SK-N-SH treated with all-trans-retinoic acid at 6 μM for 48 hours (cell line): ENCODE data around the gene NCMAP.
A peak's percentile ranks its signal among the peaks of the same experiment; 100 is the strongest.
"Not testable (repeated sequence)": the region's sequence is repeated elsewhere in the genome, so short reads cannot be mapped to it uniquely, and the experiment has no call there.

Source experiments
- ATAC-seq: fragments of 200-7000 bp; cut with Tn5 transposase; 3 replicates; pipeline ENCODE4 v1.9.1; 2020; ENCODE audit warnings: mild to moderate bottlenecking, moderate library complexity
- ARNTL ChIP-seq: fragments of 450-650 bp; formaldehyde crosslinking; IDR thresholded peaks from 2 replicates; pipeline ENCODE4 v1.5.0; 2020; ENCODE audit warnings: low read depth, mild to moderate bottlenecking, moderate library complexity, borderline replicate concordance
- BACH2 ChIP-seq: fragments of 250-450 bp; sonication (Bioruptor Pico); IDR thresholded peaks from 2 replicates; pipeline ENCODE4 v1.9.0; 2021; ENCODE audit warnings: mild to moderate bottlenecking, borderline replicate concordance
- CSDC2 ChIP-seq: fragments of 250-450 bp; sonication (Bioruptor Pico); IDR thresholded peaks from 2 replicates; pipeline ENCODE4 v1.5.0; 2020; ENCODE audit warnings: mild to moderate bottlenecking, moderate library complexity
- ESRRG ChIP-seq: fragments of 250-450 bp; sonication (Bioruptor Pico); IDR thresholded peaks from 2 replicates; pipeline ENCODE4 v1.6.1; 2021; ENCODE audit warnings: mild to moderate bottlenecking
- GLIS3 ChIP-seq: fragments of 250-450 bp; sonication (Bioruptor Pico); IDR thresholded peaks from 2 replicates; pipeline ENCODE4 v1.5.0; 2020; ENCODE audit warnings: mild to moderate bottlenecking, moderate library complexity
- ISL1 ChIP-seq: fragments of 250-450 bp; sonication (Bioruptor Pico); IDR thresholded peaks from 2 replicates; pipeline ENCODE4 v2.1.2; 2022; ENCODE audit warnings: mild to moderate bottlenecking, moderate library complexity
- OSR1 ChIP-seq: fragments of 250-450 bp; sonication (Bioruptor Pico); IDR thresholded peaks from 2 replicates; pipeline ENCODE4 v1.8.0; 2022; ENCODE audit warnings: moderate library complexity, mild to moderate bottlenecking, inconsistent platforms
- RARB ChIP-seq: fragments of 250-450 bp; sonication (Bioruptor Pico); IDR thresholded peaks from 2 replicates; pipeline ENCODE4 v1.8.0; 2021; ENCODE audit warnings: mild to moderate bottlenecking, moderate library complexity
- SNAI2 ChIP-seq: fragments of 250-450 bp; sonication (Bioruptor Pico); IDR thresholded peaks from 2 replicates; pipeline ENCODE4 v1.5.0; 2020; ENCODE audit warnings: mild to moderate bottlenecking, moderate library complexity
- TCF4 ChIP-seq: fragments of 250-450 bp; sonication (Bioruptor Pico); IDR thresholded peaks from 2 replicates; pipeline ENCODE4 v1.8.0; 2021; ENCODE audit warnings: mild to moderate bottlenecking, moderate library complexity, borderline replicate concordance
- ZC3H10 ChIP-seq: fragments of 250-450 bp; sonication (Bioruptor Pico); IDR thresholded peaks from 2 replicates; pipeline ENCODE4 v1.5.1; 2021; ENCODE audit warnings: mild to moderate bottlenecking, moderate library complexity
- ZFP3 ChIP-seq: fragments of 250-450 bp; sonication (Bioruptor Pico); IDR thresholded peaks from 2 replicates; pipeline ENCODE4 v1.5.0; 2020; ENCODE audit warnings: mild to moderate bottlenecking, moderate library complexity
- ZFP30 ChIP-seq: fragments of 450-650 bp; formaldehyde crosslinking; IDR thresholded peaks from 2 replicates; pipeline ENCODE4 v1.5.0; 2022; ENCODE audit warnings: mild to moderate bottlenecking, moderate library complexity
- ZNF565 ChIP-seq: fragments of 450-650 bp; formaldehyde crosslinking; conservative IDR thresholded peaks from 2 replicates; pipeline ENCODE4 v1.5.0; 2020; ENCODE audit warnings: low read depth, mild to moderate bottlenecking, moderate library complexity
- ZNF70 ChIP-seq: fragments of 450-650 bp; formaldehyde crosslinking; IDR thresholded peaks from 2 replicates; pipeline ENCODE4 v1.5.0; 2020; ENCODE audit warnings: mild to moderate bottlenecking, moderate library complexity
- ZNF8 ChIP-seq: fragments of 450-650 bp; formaldehyde crosslinking; IDR thresholded peaks from 2 replicates; pipeline ENCODE4 v1.5.0; 2020; ENCODE audit warnings: mild to moderate bottlenecking, moderate library complexity
- TF ChIP-seq, protein P1 (sequence below): fragments of 250-450 bp; sonication (Bioruptor Pico); IDR thresholded peaks from 2 replicates; pipeline ENCODE4 v1.8.0; 2020; ENCODE audit warnings: mild to moderate bottlenecking, moderate library complexity, borderline replicate concordance
- TF ChIP-seq, protein P2 (sequence below): fragments of 250-450 bp; sonication (Bioruptor Pico); IDR thresholded peaks from 2 replicates; pipeline ENCODE4 v1.5.1; 2021; ENCODE audit warnings: mild to moderate bottlenecking, moderate library complexity
- TF ChIP-seq, protein P3 (sequence below): fragments of 250-450 bp; sonication (Bioruptor Pico); IDR thresholded peaks from 2 replicates; pipeline ENCODE4 v1.8.0; 2021; ENCODE audit warnings: low read depth, mild to moderate bottlenecking, moderate library complexity, borderline replicate concordance
- TF ChIP-seq, protein P4 (sequence below): fragments of 250-450 bp; sonication (Bioruptor Pico); IDR thresholded peaks from 2 replicates; pipeline ENCODE4 v1.5.1; 2020; ENCODE audit warnings: low read depth, mild to moderate bottlenecking, moderate library complexity
- TF ChIP-seq, protein P5 (sequence below): fragments of 250-450 bp; sonication (Bioruptor Pico); IDR thresholded peaks from 2 replicates; pipeline ENCODE4 v1.5.0; 2020; ENCODE audit warnings: mild to moderate bottlenecking, moderate library complexity

The NCMAP gene

DNA sequence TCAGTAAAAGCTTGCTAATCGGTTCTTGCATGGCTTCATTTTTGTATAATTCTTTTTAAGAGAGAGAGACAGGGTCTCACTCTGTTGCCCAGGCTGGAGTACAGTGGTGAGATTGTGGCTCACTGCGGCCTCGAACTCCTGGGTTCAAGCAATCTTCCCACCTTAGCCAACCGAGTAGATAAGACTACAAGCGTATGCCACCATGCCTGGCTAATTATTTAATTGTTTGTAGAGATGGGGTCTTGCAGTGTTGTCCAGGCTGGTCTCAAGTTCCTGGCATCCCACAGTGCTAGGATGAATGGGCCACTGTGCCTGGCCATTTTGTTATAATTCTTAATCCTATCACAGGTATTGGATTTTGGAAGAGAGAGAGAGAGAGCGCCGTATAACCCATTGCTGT is 29.8 kb upstream of the NCMAP start:
- TF ChIP-seq GLIS3 (CRISPR knock-in tag) = no peak
- no peak for TF ChIP-seq CSDC2 (CRISPR knock-in tag)
- TF ChIP-seq, protein P1, sequence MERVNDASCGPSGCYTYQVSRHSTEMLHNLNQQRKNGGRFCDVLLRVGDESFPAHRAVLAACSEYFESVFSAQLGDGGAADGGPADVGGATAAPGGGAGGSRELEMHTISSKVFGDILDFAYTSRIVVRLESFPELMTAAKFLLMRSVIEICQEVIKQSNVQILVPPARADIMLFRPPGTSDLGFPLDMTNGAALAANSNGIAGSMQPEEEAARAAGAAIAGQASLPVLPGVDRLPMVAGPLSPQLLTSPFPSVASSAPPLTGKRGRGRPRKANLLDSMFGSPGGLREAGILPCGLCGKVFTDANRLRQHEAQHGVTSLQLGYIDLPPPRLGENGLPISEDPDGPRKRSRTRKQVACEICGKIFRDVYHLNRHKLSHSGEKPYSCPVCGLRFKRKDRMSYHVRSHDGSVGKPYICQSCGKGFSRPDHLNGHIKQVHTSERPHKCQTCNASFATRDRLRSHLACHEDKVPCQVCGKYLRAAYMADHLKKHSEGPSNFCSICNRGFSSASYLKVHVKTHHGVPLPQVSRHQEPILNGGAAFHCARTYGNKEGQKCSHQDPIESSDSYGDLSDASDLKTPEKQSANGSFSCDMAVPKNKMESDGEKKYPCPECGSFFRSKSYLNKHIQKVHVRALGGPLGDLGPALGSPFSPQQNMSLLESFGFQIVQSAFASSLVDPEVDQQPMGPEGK = no peak
- no peak for TF ChIP-seq ISL1 (CRISPR knock-in tag)
- TF ChIP-seq ARNTL = no peak
- TF ChIP-seq, protein P2, sequence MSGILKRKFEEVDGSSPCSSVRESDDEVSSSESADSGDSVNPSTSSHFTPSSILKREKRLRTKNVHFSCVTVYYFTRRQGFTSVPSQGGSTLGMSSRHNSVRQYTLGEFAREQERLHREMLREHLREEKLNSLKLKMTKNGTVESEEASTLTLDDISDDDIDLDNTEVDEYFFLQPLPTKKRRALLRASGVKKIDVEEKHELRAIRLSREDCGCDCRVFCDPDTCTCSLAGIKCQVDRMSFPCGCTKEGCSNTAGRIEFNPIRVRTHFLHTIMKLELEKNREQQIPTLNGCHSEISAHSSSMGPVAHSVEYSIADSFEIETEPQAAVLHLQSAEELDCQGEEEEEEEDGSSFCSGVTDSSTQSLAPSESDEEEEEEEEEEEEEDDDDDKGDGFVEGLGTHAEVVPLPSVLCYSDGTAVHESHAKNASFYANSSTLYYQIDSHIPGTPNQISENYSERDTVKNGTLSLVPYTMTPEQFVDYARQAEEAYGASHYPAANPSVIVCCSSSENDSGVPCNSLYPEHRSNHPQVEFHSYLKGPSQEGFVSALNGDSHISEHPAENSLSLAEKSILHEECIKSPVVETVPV (CRISPR knock-in tag) = no peak
- ATAC-seq = no peak

DNA sequence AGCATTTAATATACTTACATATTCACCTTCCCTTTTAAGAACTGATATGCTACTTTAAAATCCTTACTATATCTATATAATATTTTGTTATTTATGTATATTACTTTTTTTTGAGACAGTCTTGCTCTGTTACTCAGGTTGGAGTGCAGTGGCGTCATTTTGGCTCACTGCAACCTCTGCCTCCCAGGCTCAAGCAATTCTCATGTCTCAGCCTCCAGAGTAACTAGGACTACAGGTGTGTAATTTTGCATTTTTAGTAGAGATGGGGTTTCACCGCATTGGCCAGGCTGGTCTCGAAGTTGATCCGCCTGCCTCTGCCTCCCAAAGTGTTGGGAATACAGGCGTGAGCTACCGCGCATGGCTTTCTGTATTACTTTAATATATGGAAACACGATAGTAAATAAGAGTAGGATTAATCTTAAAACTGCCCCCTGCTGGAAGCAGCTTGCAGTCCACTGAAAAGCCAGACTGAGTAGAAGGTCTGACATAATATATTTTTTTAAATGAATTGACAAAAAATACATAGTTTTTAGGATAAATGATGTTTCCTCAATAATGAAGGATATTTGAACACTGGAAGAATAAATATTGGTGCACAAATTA is 28.8 kb upstream of the NCMAP start:
- peak; percentile 61; the same call in 1 of the 3 replicates for ATAC-seq
- TF ChIP-seq, protein P2 (CRISPR knock-in tag) = no peak
- TF ChIP-seq OSR1 (CRISPR knock-in tag) = no peak
- TF ChIP-seq, protein P3, sequence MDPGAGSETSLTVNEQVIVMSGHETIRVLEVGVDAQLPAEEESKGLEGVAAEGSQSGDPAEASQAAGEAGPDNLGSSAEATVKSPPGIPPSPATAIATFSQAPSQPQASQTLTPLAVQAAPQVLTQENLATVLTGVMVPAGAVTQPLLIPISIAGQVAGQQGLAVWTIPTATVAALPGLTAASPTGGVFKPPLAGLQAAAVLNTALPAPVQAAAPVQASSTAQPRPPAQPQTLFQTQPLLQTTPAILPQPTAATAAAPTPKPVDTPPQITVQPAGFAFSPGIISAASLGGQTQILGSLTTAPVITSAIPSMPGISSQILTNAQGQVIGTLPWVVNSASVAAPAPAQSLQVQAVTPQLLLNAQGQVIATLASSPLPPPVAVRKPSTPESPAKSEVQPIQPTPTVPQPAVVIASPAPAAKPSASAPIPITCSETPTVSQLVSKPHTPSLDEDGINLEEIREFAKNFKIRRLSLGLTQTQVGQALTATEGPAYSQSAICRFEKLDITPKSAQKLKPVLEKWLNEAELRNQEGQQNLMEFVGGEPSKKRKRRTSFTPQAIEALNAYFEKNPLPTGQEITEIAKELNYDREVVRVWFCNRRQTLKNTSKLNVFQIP (CRISPR knock-in tag) = no peak
- TF ChIP-seq SNAI2 = no peak
- no peak for TF ChIP-seq ZNF565 (CRISPR knock-in tag)
- TF ChIP-seq, protein P4, sequence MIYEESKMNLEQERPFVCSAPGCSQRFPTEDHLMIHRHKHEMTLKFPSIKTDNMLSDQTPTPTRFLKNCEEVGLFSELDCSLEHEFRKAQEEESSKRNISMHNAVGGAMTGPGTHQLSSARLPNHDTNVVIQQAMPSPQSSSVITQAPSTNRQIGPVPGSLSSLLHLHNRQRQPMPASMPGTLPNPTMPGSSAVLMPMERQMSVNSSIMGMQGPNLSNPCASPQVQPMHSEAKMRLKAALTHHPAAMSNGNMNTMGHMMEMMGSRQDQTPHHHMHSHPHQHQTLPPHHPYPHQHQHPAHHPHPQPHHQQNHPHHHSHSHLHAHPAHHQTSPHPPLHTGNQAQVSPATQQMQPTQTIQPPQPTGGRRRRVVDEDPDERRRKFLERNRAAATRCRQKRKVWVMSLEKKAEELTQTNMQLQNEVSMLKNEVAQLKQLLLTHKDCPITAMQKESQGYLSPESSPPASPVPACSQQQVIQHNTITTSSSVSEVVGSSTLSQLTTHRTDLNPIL = no peak
- TF ChIP-seq TCF4 = no peak
- TF ChIP-seq ARNTL = no peak
- no peak for TF ChIP-seq ESRRG (CRISPR knock-in tag)
- no peak for TF ChIP-seq CSDC2 (CRISPR knock-in tag)
- no peak for TF ChIP-seq GLIS3 (CRISPR knock-in tag)
- TF ChIP-seq RARB (CRISPR knock-in tag) = no peak
- no peak for TF ChIP-seq ISL1 (CRISPR knock-in tag)
- TF ChIP-seq BACH2 = no peak
- TF ChIP-seq ZFP3 = no peak
- TF ChIP-seq ZNF70 (CRISPR knock-in tag) = no peak
- no peak for TF ChIP-seq ZC3H10
- no peak for TF ChIP-seq ZNF8 (CRISPR knock-in tag)
- TF ChIP-seq, protein P5, sequence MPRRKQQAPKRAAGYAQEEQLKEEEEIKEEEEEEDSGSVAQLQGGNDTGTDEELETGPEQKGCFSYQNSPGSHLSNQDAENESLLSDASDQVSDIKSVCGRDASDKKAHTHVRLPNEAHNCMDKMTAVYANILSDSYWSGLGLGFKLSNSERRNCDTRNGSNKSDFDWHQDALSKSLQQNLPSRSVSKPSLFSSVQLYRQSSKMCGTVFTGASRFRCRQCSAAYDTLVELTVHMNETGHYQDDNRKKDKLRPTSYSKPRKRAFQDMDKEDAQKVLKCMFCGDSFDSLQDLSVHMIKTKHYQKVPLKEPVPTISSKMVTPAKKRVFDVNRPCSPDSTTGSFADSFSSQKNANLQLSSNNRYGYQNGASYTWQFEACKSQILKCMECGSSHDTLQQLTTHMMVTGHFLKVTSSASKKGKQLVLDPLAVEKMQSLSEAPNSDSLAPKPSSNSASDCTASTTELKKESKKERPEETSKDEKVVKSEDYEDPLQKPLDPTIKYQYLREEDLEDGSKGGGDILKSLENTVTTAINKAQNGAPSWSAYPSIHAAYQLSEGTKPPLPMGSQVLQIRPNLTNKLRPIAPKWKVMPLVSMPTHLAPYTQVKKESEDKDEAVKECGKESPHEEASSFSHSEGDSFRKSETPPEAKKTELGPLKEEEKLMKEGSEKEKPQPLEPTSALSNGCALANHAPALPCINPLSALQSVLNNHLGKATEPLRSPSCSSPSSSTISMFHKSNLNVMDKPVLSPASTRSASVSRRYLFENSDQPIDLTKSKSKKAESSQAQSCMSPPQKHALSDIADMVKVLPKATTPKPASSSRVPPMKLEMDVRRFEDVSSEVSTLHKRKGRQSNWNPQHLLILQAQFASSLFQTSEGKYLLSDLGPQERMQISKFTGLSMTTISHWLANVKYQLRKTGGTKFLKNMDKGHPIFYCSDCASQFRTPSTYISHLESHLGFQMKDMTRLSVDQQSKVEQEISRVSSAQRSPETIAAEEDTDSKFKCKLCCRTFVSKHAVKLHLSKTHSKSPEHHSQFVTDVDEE (CRISPR knock-in tag) = no peak

DNA sequence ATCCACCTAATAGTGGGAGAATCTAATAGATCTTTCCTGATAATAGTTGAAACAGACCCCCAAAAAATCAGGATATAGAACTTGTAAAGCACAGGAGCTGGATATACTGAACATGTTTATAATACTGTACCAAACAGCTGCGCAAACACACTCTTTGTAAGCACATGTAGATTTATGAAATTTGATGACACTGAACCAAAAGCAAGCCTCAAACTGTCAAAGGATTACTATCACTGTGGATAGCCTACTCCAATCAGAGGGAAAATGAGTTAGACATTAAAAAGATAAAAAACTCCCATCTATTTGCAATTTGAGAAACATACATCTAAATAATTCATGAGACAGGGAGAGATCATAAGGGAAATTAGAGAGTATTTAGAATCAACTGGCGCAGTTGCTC is 27.1 kb upstream of the NCMAP start:
- TF ChIP-seq GLIS3 (CRISPR knock-in tag) (no peak), SNAI2 (no peak), ZNF8 (CRISPR knock-in tag) (no peak), ZC3H10 (no peak), ZFP30 (CRISPR knock-in tag) (no peak)
- TF ChIP-seq, protein P2 (CRISPR knock-in tag) = no peak
- no peak for ATAC-seq

DNA sequence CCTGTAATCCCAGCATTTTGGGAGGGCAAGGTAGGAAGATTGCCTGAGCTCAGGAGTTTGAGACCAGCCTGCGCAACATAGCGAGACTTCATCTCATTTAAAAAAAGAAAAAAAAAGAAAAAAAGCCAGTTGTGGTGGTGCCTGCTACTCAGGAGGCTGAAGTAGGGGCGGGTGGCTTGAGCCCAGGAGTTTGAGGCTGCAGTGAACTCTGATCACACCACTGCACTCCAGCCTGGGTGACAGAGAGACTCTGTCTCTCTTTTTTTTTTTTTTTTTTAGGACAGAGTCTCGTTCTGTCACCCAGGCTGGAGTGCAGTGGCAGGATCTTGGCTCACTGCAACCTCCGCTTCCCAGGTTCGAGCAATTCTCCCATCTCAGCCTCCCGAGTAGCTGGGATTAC is 26.6 kb upstream of the NCMAP start:
- ATAC-seq = not testable (repeated sequence)
